Occipital lobe (tissue), 2 donors: ENCODE results near the gene CTDP1. TPM values are rescaled to one million over a fixed set of nuclear protein-coding genes. Genes with fewer than 3 reads are reported as not detected.
A peak's percentile ranks its signal among the peaks of the same experiment; 100 is the strongest.
"Not testable (repeated sequence)": the region's sequence is repeated elsewhere in the genome, so short reads cannot be mapped to it uniquely, and the experiment has no call there.

Source experiments
- DNase-seq: peaks from one replicate; lab custom pipeline; 2025; lab: John Stamatoyannopoulos, UW
- total RNA-seq: library from RNA; depleted of rRNA; stranded (reverse); fragments of >200 nt; gene quantifications from one replicate; pipeline ENCODE4 v1.2.3, GENCODE V29; 2014

Gene CTDP1
- total RNA-seq, 1 donor from 2014 or later = 14.5 TPM

DNA sequence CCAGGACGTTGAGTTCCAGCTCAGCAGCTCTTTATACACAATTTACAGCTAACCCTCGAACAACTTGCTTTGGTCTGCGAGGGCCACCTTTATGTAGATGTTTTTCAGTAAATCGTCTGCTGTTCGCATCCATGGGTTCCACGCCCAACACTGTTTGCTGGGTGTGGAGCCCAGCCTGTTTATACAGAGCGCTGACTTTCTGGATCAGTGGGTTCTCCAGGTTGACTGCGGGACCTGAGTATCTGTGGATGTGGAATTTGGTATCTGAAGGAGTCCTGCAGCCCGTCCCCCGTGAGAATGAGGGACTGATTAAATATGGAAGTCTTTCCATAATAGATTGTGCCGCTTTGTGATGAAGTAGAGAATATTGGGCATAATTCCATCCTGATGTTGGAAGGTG is 2.9 kb downstream of the CTDP1 start:
- no peak for DNase-seq

DNA sequence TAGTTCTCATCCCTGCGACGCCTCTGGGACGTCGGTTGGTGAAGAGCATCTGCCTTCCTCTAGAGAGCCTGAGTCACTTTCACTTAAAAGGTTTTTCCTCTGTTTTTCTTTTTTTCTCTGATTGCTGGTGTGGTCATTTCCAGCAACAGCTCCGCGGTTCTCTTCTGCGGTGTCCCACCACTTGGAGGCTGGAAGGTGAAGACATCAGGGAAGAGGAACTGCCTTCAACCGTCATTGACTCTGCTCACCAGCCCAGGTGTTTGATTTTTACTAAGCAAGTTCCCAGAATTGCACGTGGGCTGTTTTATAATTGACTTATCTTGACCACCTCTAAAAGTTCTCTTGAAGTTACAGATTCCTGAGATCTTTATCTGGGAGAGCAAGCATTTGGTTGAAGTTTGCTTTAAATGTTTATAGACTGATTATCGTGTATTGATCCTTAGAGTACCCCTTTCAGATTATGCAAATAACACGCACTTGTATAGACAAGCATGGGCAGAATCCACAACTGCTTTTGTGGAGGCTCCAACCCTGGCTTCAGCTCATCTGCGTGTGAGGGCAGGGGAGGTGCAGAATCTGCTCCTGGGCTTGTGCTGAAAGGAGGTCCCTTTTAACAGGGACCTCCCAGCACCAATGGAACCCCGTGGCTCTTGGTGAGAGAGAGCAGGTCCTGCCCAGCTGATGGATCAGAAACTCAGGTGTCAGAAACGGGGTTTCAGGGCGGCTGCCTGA is 3.5 kb downstream of the CTDP1 start:
- DNase-seq = no peak

DNA sequence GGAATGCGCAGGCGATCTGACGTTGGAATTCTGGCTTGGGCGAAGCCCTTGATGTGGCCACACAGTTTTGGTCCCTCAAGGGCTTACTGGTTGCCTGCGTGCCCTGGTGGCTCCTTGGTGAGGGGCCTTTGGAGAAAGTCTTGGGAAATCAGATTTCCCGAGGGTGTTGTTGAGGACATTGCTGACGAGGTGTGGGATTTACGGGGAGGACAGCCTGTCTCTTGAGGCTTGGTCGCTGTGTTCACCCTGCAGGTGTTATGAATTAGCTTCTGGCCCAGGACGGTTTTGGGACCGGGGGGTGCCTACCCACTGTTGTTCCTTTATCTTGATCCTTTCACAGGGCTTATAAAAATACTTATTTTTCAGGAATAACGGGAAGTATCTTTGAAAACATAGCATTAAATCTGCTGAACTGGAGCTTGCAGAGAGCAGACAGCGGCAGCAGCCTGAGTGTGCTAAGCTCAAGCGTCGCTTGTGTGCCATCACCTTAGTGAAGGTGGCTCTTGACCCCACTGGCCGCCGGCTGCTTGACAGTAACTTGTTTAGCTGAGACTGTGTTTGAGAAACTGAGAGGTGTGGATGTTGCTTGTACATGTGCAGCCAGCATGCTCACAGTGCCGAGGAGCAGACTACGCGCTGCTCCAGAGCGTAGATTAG is 4.2 kb downstream of the CTDP1 start:
- DNase-seq = no peak

DNA sequence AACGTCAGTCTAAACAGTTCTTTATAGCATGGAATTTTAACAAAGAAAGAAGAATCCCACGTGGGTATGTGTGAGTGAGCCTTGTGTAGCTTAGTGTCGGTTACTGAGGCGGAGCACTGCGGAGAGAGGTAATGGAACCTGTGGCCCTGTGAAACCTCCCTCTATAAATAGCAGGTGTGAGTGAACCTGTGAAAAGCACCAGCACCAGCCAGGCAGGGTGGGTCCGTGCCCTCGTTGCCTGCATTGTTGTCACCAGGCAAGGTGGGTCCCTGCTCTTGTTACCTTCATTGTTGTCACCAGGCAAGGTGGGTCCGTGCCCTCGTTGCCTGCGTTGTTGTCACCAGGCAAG is 4.7 kb downstream of the CTDP1 start:
- DNase-seq = no peak

DNA sequence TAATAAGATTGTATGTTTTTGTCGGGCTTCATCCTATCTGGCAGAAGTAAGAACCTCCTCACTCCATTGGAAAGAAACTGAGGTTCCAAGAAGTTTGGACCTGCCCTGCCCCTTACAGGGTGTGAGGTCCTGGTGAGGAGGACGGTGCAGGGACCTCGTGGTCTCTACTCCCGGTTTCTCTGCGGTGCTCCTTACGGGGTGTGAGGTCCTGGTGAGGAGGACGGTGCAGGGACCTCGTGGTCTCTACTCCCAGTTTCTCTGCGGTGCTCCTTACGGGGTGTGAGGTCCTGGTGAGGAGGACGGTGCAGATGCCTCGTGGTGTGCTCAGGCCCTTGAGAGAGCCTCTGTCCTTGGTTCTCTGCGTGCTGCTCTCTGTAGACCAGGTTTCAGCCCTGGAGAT is 5.2 kb downstream of the CTDP1 start:
- no peak for DNase-seq

DNA sequence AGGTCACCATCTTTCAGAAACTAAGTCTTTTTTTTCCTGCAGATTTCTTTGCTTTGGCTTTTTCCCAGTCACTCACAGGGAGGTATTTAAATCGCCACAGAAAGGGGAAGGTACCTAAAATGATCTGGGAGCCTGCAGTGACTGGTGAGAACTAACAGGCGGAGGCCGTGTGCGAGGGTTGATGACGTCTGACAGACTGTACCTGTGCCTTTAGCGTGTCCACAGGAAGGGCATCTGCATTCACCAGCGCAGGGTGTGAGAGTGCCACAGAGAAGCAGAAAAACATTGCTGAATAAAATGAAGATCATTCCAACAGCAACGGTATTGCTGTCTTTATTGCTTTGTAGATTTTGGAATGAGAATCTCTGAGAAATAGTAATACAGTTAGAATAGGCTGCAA is 5.7 kb downstream of the CTDP1 start:
- DNase-seq = no peak

DNA sequence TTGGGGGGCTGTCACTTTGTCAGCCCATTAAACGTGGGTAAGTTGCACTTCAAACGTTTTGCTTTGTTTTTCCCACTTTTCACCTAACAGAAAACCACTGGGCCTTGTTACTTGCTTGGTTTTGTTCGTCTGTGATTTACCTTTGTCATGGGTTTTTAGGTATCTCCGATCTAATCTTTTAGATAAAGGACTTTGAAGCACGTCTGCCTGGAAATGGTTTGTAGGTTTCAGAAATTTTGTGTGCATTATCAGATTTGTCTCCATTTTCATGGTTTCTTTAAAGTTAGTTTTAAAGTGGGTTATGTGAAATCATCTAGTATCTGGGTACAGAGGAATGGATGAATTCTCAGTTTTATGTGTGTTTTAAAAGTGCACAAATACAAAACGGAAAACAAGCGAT is 6.4 kb downstream of the CTDP1 start:
- no peak for DNase-seq

DNA sequence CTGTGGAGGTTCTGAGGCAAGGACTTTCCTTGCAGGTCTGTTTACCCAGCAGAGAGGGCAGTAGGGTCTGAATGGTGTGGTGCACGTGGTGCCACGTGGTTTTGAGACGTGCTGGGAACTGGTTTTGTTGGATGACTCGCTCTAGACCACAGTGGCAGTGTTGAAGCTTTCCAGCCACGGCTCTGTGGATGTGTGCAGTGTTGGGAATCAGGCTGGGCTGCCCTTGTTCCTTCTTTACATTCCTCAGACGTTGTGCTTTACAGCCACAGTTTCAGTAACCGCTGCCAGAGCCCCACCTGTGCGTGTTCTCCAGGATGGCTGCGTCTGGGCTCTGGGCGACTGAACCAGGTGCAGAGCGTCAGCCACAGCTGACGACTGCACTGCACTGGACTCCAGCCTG is 8.2 kb downstream of the CTDP1 start:
- DNase-seq = no peak

DNA sequence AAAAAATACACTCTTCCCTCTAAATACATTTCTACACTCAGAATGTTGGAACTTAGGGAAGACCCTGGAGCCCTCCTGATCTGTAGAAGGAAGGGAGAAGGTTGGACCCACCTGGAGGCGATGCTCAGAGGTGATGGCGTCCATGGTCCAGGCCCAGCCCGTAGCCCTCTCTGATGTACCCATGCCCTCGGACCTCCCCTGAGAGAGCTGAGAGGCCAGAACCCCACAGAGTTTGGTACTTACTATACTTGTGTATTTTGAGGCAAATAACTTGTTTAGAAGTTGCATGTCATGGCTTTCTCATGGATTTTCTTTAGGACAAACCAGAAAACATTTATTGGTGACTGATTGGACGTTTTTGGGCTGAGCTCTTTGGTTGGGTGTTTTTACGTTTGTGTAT is 10.5 kb downstream of the CTDP1 start:
- DNase-seq = no peak

DNA sequence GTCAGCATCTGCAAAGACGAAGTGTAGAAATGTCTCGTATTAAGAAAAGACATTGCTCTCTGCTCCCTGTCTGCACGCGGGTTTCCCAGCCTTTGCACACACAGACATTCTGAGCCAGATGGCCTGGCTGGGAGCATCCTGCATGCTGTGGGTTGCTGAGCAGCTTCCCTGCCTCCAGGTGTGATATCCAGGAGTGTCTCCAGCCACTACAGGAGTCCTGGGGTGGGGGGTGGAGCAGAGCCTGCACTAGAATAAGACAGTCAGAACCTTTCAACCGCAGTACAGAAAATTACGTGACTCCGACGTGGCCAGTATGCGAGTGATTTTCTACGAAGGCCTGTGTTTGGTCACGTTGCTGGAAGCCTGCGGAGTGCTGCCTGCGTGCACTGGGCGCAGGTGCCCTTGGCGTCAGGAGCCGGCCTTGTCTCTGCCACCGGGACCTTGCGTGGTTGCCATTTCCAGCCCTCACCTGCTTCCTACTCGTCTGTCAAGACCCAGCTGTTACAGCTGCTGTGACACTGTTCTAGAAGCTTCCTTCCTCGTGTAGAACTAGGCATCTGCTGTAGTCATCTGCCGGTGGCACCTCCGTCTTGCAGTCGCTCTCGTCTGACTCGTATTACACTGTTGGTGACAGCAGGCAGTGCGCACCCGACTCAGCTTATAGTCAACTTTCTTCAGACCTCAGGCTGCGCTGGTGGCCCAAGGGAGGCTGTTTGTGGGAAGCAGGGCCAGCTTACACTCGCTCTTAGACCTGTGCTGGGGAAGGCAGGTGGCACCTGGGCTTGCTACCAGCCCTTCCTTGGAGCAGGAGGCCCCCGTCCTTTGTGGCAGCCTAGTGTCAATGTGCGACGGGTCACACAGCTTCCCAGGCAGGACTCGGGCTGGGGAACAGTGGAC is 11.2 kb downstream of the CTDP1 start:
- DNase-seq = no peak

DNA sequence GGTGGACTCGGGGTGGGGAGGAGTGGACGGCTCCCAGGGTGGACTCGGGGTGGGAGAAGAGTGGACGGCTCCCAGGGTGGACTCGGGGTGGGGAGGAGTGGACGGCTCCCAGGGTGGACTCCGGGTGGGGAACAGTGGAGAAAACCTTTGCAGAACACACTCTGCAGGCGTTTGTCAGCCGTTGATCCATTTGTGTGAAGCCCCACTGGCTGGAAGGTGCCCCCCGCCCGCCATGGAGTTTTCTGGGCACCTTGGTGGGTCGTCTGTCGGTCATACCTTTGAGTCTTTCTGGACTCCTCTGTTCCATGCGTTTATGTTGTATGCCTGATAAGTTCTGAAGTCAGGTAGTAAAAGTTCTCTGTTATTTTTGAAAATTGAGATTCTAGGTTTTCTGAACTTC is 12.5 kb downstream of the CTDP1 start:
- no peak for DNase-seq

DNA sequence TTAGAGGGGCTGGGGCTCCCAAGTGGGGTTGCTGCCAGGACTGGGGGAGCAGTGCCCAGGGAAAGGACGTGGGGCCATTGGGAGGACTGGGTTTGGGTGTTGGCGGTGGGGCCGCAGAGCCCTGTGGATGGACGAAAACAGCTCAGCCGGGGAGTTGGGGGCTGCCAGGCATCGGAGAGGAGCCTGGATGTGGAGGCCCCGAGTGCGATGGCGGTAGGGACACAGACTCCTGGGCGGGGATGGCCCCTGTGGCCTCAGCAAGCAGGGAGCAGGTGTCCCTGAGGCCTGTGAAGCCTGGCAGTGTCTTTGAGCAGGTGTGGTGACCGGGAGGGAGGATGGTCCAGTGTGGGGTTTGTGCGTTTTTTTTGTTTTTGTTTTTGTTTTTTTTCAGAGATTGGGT is 13.3 kb downstream of the CTDP1 start:
- DNase-seq = no peak

DNA sequence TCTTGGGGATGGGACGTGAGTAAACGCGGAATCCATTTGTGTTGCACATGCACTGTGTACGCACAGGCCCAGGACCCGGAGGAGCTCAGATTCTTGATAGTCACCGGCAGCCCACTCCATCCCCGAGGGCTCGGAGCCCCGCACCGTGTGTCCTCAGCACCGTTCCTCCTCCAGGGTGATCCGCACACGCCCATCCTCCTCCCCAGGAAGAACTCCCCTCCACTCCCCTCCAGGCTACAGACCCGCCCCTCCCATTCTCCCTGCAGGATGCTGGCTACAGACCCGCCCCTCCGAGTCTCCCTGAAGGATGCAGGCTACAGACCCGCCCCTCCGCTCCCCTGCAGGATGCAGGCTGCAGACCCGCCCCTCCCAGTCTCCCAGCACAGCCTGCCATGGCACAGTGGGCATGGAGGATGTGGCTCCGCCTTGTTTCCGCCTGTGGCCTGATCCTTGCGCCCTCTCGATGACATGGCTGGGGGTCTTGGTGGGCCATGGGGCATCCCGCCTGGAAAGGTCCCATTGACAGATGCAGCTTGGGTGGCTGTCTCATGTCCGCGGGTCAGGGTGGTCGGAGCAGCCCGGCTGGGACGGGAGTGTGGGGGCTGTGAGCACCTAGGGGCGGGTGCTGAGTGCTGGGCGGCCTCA is 14.1 kb downstream of the CTDP1 start:
- DNase-seq = no peak

DNA sequence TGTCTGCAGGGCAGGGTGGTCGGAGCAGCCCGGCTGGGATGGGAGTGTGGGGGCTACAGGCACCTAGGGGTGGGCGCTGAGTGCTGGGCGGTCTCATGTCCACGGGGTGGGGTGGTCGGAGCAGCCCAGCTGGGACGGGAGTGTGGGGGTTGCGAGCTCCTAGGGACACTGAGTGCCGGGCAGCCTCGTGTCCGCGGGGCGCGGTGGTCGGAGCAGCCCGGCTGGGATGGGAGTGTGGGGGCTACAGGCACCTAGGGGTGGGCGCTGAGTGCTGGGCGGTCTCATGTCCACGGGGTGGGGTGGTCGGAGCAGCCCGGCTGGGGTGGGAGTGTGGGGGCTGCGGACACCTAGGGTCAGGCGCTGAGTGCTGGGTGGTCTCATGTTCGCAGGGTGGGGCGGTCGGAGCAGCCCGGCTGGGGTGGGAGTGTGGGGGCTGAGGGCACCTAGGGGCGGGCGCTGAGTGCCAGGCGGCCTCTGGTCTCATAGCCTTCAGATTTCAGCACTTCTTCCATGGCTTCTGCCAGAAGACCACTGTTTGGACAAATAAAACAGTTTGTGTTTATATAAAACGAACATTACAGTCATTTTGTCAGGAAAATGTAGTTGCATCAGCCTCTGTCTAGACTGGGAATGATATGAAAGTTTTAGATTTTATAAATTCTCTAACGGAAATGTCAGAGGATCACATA is 14.7 kb downstream of the CTDP1 start:
- DNase-seq = not testable (repeated sequence)

DNA sequence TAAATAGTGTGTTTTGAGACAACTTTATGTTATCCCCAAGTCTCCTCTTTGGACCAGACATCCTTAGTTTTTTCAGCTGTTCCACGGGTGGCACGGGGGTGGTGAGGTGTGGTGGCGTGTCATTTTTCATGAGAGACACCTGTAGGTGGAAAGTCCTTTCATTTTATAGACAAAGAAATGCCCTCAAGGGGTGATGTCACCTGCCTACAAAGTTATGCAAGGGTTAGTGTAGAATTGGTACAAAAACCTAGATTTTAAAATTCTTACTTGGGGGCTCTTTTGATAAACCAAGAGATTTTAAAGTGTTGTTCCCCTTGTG is 15.3 kb downstream of the CTDP1 start:
- DNase-seq = no peak

DNA sequence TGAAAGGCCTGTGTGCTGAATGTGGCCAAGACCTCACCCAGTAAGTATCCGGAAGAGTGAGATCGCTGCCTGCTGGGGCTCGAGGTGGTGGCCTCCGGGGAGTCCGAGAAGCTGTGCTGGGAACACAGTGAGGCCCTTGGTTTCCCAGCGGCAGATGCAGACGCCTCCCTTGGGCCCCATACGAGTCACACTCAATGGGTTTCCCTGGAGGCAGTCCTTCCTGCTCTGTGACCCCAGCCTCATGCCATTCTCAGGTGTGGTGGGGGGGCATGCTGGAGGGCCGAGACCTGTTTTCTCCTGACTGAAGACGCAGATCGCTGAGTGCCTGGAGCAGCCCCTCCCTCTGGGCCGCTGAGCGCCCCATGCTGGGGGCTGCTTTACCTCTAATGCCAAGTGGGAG is 15.7 kb downstream of the CTDP1 start:
- DNase-seq = no peak

DNA sequence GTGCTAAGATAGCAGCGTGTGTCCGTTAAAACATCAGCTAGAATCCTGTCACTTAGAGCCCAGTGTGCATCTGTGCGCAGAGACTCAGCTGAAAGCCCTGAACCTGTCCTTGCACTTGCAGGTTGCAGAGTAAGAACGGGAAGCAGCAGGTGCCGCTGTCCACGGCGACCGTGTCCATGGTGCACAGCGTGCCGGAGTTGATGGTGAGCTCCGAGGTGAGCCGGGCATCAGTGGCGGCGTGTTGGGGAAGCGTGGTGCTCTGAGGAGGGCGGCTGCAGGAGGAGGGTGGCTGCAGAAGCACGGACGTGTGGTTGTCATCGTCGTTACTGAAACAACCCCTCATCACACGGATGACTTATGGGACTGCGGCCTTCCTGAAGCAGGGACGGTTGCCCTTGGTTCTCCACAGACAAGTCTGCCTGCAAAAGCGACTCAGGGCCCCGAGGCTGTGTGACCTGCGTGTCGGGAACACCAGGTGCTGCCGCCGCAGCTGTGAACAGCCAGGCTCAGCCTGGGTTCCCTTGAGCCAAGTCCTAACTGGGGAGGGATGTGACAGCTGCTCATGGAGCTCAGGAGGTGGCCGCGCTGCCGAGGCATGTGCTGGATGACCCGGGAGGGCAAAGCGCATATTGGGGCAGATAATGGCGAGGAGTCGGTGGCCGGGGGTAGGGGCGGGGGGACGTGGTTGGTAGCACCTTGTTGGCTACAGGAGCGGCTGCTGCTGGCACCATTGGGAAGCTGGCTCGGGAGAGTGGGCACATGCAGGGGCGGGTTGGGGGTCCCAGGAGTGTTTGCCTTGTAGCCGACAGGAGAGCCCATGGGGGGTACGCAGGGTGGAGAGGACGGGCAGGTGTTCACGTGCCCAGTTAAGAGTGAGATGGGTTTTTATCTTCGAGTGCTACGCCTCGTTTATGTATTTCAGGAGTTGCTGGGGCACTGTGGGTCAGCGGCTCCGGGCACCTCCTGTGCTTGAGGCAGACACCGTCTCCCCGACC is 16.6 kb downstream of the CTDP1 start:
- DNase-seq = no peak

DNA sequence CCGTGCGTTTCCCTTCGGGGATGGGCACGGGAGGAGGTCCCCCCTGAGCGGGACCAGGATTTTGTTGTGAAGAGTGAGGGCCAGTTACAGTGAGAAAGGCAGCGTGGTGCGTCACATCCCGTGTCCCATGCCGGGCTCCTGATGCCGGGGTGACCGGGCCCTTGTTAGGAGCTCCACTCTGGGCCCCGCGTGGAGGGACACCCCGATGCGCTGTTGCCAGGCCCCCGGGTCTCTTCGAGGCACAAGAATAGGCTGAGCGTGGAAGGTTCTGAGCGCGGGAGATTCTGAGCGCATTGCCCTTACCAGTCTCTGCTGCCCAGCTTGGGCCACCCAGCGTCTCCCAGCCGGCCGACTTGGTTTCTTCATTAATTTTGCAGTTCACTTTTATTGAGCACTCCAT is 17.6 kb downstream of the CTDP1 start:
- no peak for DNase-seq

DNA sequence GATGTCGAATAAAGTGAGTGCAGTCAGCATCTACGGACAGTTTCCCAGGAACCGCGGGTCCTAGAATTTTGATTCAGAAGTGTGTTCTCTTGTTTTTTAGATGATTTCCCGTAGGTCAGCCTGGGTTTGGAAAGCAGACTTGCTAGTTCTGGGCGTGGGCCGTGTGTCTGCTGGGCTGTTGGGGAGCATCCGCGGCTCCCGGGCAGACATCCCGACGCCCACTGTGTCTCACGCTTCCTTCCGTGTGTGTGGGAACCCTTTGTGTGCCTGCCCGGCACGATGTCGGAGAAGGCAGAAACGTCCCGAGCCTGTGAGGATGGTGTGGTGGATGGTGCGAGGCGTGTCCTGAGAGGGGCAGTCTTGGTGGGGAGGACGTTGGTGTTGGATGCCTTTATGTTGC is 18.4 kb downstream of the CTDP1 start:
- peak; percentile 52 for DNase-seq

DNA sequence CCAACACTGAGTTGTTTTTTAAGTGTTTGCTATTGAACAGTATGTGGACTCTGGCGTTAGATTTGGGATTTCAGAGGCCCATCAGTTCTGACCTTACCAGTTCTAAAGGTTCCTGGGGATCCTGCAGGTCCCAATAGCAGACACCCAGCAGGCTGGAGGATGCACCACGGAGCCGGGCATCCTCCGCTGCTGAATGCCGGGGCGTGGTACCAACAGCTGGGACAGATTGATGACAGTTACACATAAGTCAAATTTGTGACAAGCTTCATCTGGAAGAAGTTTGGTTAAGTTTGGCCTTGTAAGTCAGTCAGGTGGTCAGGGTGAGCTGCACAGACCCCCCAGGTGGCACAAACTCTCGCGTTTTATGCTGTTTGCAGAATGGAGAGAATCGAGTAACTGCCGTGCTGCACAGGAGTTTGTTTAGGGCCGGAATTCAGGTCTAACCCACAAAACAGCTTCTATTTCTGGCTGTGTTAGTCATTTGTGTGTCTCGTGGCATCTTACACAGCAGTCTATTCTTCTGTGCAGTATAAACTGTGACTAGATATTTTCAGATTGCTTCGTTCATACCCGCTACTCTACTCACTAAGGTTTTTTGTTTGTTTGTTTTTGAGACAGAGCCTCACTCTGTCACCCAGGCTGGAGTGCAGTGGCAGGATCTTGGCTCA is 19.2 kb downstream of the CTDP1 start:
- no peak for DNase-seq
